NCI-H748 treated with DMSO at 0.1 percent for 48 hours (cell line): ENCODE results near the gene ERBB2.
A peak's percentile ranks its signal among the peaks of the same experiment; 100 is the strongest.
"Not testable (repeated sequence)": the region's sequence is repeated elsewhere in the genome, so short reads cannot be mapped to it uniquely, and the experiment has no call there.

ENCODE experiments used
- DNase-seq: peaks from one replicate; lab custom pipeline; 2025; lab: John Stamatoyannopoulos, UW

ERBB2 gene

GRCh38 chr17:39745335-39746144 lies 45.7 kb downstream of the ERBB2 start:
- no peak for DNase-seq

GRCh38 chr17:39746145-39746461 lies 46.2 kb downstream of the ERBB2 start:
- no peak for DNase-seq

- DNase-seq = no peak
Observed at GRCh38 chr17:39747745-39748144, 47.9 kb downstream of the ERBB2 start.

- not testable (repeated sequence) for DNase-seq
Observed at GRCh38 chr17:39748444-39749034, 48.7 kb downstream of the ERBB2 start.

- DNase-seq = no peak
Observed at GRCh38 chr17:39750131-39751015, 50.5 kb downstream of the ERBB2 start.

GRCh38 chr17:39751016-39751543 lies 51.2 kb downstream of the ERBB2 start:
- DNase-seq = no peak

- DNase-seq = no peak
Observed at GRCh38 chr17:39751637-39752036, 51.8 kb downstream of the ERBB2 start.

GRCh38 chr17:39752241-39752881 lies 52.5 kb downstream of the ERBB2 start:
- no peak for DNase-seq

- DNase-seq = no peak
Observed at GRCh38 chr17:39753514-39754160, 53.8 kb downstream of the ERBB2 start.

GRCh38 chr17:39754161-39754957 lies 54.5 kb downstream of the ERBB2 start:
- DNase-seq = peak; percentile 60

- no peak for DNase-seq
Observed at GRCh38 chr17:39754958-39755553, 55.2 kb downstream of the ERBB2 start.

GRCh38 chr17:39755554-39756379 lies 55.9 kb downstream of the ERBB2 start:
- no peak for DNase-seq

GRCh38 chr17:39756380-39757079 lies 56.7 kb downstream of the ERBB2 start:
- DNase-seq = no peak

GRCh38 chr17:39757176-39757662 lies 57.4 kb downstream of the ERBB2 start:
- DNase-seq = no peak

- DNase-seq = no peak
Observed at GRCh38 chr17:39757931-39758873, 58.3 kb downstream of the ERBB2 start.

GRCh38 chr17:39759204-39759603 lies 59.3 kb downstream of the ERBB2 start:
- no peak for DNase-seq

- DNase-seq = no peak
Observed at GRCh38 chr17:39761861-39762496, 62.1 kb downstream of the ERBB2 start.
